ENCODE data around the gene AMBP.
"Not testable (repeated sequence)": the region's sequence is repeated elsewhere in the genome, so short reads cannot be mapped to it uniquely, and the experiment has no call there.

The AMBP gene

DNA sequence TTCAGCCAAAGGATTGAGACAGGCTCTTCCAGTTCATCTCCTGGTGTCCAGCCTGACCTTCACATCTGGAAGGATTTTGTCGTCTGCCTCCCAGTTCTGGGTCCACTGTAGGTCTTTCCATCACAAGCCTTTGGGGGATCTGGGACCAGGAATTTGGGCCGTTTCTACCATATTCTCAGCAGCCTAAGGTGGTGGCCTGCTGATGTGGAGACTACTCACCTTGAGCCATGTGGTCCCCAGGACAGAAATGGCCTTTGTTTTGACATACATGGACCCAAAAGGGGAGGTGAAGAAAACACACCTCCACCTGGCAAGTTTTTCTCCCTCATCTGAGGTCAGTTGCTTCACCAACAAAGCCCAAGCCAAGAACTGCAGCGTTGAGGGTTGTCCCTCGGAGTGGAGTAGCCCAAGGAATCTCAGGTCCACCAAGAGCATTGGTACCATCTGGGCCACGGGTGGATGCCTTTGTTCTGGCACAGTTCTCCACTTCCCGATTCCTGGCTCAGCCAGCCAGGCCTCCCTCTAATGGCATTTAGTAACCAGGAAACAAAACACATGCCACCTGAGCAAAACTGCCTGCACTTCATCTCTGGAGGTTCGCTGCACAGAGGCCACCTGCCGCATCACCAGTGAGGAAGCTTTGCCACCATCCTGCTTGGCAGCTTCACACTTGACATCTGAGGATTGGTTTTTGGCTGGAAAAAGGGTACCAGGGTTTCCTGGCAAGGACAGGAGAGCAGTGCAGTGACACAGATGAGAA lies 24.7 kb downstream of the AMBP start:
- no peak for DNase-seq (ENCODE audit: low read depth in 2 of 2, low spot score in 1 of 2)

DNA sequence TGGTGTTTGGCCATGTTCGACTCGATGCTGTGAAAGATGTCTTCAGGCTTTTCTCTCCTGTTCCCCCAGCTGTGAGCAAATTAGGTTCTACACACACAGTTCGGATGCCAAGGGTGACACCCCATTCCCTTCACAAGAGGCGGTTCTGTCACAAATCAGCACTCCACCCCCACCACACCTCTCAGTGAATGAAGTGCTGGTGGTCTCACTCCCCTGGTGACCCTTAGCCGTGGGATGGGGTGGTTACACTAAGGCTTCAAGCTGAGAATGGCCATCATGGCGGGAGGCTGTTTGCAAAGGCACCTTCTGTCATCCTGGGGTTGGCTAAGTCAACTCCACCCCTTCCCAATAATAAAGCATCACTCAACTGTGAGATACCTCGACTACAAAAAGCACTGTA lies 26.4 kb downstream of the AMBP start:
- no peak for DNase-seq (ENCODE audit: low read depth in 2 of 2, low spot score in 1 of 2)

DNA sequence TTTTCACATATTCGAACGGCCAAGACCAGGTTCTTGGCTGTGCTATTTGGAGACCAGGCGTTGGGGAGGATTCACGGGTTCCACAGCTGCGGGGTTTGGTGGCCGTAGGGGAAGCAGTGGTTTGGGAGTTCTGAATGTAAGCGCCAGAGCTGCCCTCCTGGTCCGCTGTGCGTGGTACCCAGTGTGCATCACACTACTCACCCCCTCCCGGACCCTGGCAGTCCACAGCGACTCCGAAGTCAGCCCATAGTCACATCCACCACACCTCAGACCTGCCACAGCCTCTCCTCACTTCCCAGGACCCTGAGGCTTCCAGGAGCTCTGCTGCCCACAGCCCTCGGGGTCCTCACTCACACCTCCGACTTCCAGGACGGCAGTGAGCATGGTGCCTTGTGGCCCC lies 26.8 kb downstream of the AMBP start:
- DNase-seq (ENCODE audit: low read depth in 2 of 2, low spot score in 1 of 2): no peak

DNA sequence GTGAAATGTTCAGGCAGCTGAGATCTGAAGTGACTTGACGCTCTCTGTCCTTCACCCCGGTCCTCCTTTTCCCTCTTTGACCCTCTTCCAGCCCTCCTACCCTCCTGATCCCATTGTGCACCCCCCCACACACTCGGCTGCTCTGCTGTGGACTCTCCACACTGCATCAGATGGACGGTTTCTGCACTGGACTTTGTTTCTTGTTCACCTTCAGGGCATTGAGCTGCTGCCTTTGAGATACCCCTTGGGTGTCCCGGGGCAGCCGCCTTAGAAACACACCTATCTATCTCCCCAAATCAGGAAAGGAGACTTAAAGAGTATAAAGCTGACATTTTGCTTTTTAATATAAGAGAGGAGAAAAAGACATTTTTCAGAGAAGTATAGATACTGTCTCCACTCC lies 27.5 kb downstream of the AMBP start:
- DNase-seq (ENCODE audit: low read depth in 2 of 2, low spot score in 1 of 2): no peak

DNA sequence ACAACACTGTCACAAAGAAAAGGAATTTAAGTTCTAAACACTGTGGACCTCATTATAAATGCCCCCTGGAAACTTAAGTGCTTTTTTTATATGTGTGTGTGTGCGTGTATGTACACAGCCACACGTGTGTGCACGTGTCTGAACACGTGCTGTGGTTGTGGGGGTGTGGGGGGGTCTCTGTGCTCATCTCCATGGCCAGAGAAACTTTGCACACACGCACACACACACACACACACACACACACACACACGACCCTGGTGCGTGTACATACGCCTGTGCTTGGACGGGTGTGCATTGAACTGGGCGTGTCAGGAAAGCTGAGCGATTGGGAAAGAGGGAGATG lies 27.9 kb downstream of the AMBP start:
- DNase-seq (ENCODE audit: low read depth in 2 of 2, low spot score in 1 of 2): no peak

DNA sequence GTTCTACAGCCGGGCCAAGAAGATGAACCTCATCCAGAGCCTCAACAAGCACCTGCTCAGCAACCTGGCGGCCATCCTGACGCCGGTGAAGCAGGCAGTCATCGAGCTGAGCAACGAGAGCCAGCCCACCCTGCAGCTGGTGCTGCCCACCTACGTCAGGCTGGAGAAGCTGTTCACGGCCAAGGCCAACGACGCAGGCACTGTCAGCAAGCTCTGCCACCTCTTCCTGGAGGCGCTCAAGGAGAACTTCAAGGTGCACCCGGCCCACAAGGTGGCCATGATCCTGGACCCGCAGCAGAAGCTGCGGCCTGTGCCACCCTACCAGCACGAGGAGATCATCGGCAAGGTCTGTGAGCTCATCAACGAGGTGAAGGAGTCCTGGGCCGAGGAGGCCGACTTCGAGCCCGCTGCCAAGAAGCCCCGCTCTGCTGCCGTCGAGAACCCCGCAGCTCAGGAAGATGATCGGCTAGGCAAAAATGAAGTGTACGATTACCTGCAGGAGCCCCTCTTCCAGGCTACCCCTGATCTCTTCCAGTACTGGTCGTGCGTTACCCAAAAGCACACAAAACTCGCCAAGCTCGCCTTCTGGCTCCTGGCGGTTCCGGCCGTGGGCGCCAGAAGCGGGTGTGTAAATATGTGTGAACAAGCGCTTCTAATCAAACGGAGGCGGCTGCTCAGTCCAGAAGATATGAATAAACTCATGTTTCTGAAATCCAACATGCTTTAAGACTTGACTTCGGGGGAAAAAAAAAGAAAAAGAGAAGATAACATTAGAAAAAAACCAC lies 28.5 kb downstream of the AMBP start:
- no peak for DNase-seq (ENCODE audit: low read depth in 2 of 2, low spot score in 1 of 2)

DNA sequence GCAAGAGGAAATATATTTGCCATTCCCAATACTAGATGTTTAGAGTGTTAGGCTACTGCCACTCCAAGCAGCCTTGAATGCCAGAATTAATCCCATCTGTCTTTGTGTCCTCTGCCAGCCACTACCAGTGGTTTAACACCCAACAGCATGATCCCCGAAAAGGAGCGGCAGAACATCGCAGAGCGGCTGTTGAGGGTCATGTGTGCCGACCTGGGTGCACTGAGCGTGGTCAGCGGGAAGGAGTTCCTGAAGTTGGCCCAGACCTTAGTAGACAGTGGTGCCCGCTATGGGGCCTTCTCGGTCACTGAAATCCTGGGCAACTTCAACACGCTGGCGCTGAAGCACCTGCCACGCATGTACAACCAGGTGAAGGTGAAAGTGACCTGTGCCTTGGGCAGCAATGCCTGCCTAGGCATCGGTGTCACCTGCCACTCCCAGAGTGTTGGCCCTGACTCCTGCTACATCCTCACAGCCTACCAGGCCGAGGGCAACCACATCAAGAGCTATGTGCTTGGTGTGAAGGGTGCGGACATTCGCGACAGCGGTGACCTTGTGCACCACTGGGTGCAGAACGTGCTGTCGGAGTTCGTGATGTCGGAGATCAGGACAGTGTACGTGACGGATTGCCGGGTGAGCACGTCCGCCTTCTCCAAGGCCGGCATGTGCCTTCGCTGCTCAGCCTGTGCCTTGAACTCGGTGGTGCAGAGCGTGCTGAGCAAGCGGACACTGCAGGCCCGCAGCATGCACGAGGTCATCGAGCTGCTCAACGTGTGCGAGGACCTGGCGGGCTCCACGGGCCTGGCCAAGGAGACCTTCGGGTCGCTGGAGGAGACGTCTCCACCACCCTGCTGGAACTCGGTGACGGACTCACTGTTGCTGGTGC lies 29.3 kb downstream of the AMBP start:
- no peak for DNase-seq (ENCODE audit: low read depth in 2 of 2, low spot score in 1 of 2)

DNA sequence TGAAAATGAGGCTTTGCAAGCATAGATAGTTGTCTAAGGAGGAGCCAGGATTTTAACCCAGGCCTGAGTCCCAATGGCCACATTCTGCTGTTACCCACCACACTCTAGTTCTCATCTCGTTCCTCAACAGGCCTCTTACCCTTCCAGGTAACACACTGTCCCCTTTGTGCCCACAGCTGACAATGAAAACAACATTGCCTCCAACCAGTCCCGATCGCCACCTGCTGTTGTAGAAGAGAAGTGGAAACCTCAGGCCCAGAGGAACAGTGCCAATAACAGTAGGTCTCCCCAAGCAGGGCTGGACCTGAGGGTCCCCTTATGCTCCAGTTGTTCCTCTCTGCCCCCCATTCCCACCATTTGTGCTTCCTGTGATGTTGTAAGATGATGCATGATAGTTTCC lies 30.4 kb downstream of the AMBP start:
- DNase-seq (ENCODE audit: low read depth in 2 of 2, low spot score in 1 of 2): no peak

DNA sequence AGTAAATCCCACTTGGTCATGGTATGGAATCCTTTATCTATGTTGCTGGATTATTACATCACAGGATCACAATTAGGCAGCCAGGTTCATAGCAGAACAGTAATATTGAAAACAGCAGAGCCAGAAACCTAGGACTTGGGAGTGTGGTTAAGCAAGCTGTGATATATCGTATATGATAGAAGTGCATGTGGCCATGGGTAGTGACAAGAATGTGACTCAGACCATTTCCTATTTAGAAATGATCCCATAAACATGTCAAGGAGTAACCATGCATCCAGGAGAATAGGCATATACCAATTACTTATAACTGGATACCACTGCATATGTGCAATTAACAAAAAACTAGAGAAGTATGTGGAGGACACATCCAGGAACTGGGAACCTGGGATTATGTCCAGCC lies 31.2 kb downstream of the AMBP start:
- DNase-seq (ENCODE audit: low read depth in 2 of 2, low spot score in 1 of 2): no peak

DNA sequence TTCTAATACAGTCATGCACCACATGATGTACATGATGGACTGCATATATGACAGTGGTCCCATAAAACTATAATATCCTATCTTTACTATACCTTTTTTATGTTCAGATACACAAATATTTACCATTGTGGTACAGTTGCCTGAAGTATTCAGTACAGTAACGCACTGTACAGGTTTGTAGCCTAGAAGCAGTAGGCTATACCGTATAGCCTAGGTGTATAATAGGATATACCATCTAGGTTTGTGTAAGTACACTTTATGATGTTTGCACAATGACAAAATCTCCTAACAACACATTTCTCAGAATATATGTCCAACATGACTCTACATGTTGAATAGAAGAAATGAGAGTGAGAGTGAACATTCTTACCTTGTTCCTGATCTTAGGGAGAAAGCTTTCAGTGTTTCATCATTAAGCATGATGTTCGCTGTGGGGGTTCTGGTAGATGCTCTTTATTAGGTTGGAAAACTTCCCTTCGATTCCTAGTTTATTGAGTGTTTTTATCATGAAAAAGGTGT lies 31.8 kb downstream of the AMBP start:
- DNase-seq (ENCODE audit: low read depth in 2 of 2, low spot score in 1 of 2): no peak

DNA sequence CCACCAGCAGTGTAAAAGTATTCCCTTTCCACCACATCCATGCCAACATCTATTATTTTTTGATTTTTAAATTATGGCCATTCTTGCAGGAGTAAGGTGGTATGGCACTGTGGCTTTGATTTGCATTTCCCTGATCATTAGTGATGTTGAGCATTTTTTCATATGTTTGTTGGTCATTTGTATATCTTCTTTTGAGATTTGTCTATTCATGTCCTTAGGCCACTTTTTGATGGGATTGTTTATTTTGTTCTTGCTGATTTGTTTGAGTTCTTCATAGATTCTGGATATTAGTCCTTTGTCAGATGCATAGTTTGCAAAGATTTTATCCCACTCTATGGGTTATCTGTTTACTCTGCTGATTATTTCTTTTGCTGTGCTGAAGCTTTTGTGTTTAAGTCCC lies 34.4 kb downstream of the AMBP start:
- not testable (repeated sequence) for DNase-seq (ENCODE audit: low read depth in 2 of 2, low spot score in 1 of 2)

DNA sequence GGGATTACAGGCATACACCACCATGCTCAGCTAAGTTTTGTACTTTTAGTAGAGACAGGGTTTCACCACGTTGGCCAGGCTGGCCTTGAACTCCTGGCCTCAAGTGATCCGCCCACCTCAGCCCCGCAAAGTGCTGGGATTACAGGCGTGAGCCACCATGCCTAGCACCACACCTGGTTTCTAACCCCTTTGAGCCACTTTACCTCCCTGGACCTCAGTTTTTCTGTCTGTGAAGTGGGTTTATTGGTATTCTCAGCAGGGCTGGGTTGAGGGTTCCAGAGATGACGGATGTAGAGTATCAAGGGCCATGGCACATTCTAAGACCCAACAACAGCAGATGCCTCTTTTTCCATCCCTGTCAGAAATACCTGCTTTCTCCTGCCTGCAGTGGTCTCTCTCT lies 38.6 kb downstream of the AMBP start:
- no peak for DNase-seq (ENCODE audit: low read depth in 2 of 2, low spot score in 1 of 2)

DNA sequence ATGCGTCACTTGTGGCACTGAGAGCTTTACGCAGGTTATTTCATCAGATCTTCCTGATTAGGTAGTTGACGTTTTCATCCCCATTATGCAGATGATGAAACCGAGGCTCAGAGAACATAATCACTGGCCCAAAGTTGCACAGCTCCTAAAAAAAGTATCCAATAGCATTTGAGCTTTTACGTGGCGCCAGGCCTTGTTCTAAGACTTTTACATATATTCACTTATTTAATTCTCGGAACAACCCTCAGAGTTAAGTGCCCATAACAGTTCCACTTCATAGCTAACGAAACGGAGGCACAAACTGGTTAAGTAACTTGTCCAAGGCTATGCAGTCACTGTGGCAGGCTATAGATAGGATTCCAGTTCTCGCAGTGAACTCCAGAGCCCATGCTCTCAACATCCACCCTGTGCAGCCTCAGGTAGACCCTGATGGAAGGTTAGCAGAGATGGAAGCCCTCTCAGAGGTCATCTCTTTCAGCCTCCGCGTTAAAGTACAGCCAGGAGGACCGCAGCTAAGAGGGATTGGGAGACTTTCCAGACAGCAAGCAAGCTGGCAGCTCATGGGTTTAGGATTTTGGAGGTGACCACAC lies 39.3 kb downstream of the AMBP start:
- DNase-seq (ENCODE audit: low read depth in 2 of 2, low spot score in 1 of 2): no peak

DNA sequence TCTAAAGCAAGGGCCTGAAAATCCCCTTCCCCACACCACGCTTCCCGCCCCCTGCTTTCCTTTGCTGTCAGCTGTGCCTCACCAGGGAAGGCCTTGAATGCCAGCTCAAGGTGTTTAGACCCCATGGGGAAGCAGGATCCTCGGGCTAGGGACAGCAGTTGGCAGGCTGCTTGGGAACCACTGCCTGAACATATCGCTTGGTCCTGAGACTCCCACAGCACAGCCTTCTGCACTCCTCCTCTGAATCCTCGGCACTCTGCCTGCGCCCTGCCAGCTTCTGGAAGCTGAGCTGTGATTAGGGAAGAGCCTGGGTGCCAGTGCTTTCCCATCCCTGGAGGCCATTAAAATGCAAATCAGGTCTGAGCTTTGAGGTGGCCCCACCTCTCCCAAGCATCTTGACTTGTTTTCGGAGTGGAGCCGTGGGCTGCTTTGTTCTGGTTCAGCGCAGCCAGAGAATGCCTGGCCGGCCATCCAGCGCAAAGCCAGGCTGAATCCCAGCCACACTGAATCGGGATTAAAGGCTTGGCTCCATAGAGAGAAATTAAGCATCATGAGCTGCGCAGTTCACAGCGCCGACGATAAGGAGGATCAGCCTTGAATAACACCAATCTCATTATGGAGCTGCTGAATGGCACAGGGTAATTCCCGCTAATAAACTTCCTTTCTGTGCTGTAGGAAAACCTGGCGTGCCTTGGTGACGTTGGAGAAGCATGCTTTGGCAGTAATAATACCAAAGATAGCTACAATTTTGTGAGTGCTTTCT lies 40.0 kb downstream of the AMBP start:
- DNase-seq (ENCODE audit: low read depth in 2 of 2, low spot score in 1 of 2): no peak

DNA sequence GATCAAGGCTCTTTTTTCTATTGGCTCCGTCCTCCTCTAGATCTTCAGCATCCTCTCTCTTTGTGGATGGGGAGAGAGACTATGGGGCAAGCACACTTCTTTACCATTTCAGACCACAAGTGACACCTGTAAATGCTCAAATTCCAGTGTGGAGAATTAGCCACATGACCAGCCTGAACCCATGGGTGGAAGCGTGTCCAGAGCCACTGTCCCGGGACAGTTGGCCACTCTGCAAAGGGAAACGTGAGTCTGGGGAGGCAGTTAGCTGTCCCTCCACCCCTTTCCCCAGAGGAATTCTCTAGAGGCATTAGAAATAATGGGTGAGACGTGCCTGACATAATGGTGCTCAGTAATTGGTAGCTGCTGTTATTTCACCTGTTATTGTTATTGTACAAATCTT lies 40.9 kb downstream of the AMBP start:
- DNase-seq (ENCODE audit: low read depth in 2 of 2, low spot score in 1 of 2): no peak

DNA sequence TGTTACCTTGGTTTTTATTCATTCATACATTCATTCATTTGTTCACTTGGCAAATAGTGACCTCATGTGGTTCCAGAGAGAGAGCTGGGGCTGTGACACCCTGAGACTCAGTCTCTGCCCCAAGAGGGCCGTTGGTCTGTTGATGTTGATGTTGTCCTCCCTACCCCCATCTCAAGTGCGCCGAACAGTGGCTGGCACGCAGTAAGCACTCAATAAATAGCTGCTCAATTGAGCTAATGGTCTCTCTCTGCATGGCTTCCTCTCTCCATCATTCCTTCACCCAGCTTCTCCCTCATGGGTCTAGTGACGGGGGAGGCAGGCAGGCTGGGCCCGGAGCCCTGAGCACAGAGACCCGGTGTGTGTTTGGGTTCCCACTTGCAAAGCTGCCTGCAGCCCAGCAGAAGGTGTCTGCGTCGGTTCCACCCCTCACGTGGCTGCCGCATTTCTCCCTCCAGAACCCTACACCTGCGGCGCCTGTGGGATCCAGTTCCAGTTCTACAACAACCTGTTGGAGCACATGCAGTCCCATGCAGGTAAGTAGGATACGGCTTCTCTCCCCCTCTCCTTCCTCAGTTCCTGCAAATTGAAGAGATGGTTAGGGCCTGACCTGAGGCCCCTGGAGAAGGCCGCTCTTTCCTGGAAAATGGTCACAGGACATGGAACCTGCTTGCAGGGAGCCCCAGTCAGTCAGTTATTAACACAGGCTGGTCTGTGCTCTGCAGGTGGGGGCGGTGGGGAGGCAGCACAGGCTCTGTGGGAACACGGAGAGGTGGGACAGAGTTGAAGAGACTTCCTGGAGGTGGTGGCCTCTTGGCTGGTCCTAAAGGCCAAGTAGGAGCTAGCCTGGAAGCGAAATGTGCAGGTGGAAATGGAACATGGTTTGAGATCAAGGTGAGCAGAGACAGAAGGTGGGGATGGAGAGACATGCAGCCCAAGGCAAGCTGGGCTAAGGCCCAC lies 42.0 kb downstream of the AMBP start:
- no peak for DNase-seq (ENCODE audit: low read depth in 2 of 2, low spot score in 1 of 2)

DNA sequence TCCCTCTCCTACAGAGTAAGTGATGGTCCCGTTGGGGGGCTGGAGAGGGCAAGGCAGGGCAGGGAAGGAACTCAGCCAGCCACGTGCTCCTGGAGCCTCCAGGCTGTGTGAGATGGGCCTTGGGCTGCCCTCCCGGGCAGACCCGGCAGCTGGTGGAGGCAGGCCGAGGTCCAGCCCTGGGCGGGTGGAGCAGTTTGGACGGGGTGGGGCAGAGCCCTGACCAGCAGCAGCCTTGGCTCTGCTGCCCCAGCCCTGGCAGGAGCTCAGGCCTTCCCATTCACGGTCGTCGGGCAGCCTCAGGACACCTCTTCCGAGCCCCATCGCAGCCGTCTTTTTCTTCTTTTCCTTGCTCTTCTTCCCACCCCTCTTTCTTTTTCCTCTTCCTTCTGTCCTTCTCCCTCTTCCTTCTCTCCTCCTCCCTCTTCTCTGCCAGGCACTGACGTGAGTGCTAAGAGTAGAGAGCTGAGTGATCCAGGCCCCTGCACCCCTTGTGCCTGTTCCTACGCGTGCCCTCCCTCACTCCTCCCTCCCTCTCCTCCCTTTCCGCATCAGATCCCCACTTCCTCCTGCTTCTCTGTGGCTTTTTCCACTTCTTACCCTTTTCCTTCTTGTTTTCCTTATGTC lies 42.8 kb downstream of the AMBP start:
- DNase-seq (ENCODE audit: low read depth in 2 of 2, low spot score in 1 of 2): no peak

DNA sequence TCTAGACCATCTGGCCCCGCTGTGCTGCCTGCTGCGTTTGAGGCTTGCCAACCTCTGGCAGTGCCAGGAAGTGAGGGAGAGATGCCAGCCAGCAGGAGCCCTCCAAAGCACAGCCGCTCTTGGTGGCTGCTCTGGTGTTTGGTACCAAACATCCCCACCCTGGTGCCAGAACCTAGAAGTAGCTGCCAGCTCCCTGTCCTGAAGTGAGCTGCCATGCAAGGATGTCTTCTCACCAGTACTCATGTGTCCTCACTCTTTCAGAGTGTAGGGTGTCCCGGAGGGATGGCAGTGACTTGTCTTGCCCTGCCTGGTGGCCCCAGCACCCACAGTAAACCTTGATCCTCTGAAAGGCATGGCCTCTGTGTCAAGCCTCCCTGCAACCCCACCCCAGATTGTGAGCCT lies 43.4 kb downstream of the AMBP start:
- no peak for DNase-seq (ENCODE audit: low read depth in 2 of 2, low spot score in 1 of 2)

DNA sequence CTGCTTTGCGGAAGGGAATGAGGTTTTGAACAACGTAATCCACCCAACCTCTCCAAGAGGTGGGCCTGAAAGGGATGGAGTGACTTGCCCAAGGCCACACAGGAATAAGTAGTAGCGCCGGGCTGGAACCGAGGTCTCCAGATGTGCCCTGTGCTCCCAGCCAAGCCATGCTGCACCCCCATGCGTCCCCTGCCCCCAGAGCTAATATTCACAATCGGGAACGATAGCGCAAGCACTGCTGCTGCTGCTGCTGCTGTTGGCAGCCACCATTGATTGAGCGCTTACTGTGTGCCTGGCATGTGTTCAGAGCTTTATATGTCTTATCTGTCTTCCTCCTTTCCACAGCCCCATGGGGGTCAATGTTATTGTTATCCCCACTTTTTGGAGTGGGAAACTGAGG lies 43.9 kb downstream of the AMBP start:
- DNase-seq (ENCODE audit: low read depth in 2 of 2, low spot score in 1 of 2): no peak

All from stimulated activated CD8-positive, alpha-beta memory T cell treated with anti-CD3 and anti-CD28 coated beads, Interleukin-4, amount 100 ng/mL, for 1 hour (primary cell).